Astrocyte (in vitro differentiated cells and primary cell): ENCODE measurements around the gene H3-3A. TPM values are rescaled to one million over a fixed set of nuclear protein-coding genes. Genes with fewer than 3 reads are reported as not detected.

Experiments used
- DNase-seq: peaks from one replicate; pipeline ENCODE4 v3.0.0-alpha.2; 2010; ENCODE audit warnings: low read depth
- FAIRE-seq: peaks from 2 replicates; lab custom pipeline; 2011; peaks lifted over from hg19 to GRCh38; lab: Jason Lieb, UNC
- H2AFZ ChIP-seq: 2 replicates; pipeline ENCODE4 v1.6.0; 2012; ENCODE audit warnings: low read depth, low read length, inconsistent platforms
- H3K27ac ChIP-seq: 2 replicates; pipeline ENCODE4 v1.5.1; 2011; ENCODE audit warnings: low read depth, low read length, inconsistent platforms
- H3K27me3 ChIP-seq: 2 replicates; pipeline ENCODE4 v1.6.0; 2011; ENCODE audit warnings: low read length, inconsistent platforms; ENCODE audit not compliant: insufficient read depth
- H3K36me3 ChIP-seq: 2 replicates; pipeline ENCODE4 v1.5.1; 2011; ENCODE audit warnings: low read length, inconsistent platforms; ENCODE audit not compliant: insufficient read depth
- H3K4me1 ChIP-seq: 2 replicates; pipeline ENCODE4 v1.5.1; 2011; ENCODE audit warnings: low read length, inconsistent platforms; ENCODE audit not compliant: insufficient read depth
- H3K4me2 ChIP-seq: 2 replicates; pipeline ENCODE4 v1.6.0; 2012; ENCODE audit warnings: low read length, inconsistent platforms
- H3K4me3 ChIP-seq: 2 replicates; pipeline ENCODE4 v1.5.1; 2011; ENCODE audit warnings: low read depth, mild to moderate bottlenecking, low read length, inconsistent platforms; ENCODE audit not compliant: insufficient read depth
- H3K79me2 ChIP-seq: 2 replicates; pipeline ENCODE4 v1.6.0; 2012; ENCODE audit warnings: mild to moderate bottlenecking, low read length, inconsistent platforms; ENCODE audit not compliant: insufficient read depth
- H3K9ac ChIP-seq: 2 replicates; pipeline ENCODE4 v1.6.0; 2012; ENCODE audit warnings: mild to moderate bottlenecking, low read length, inconsistent platforms
- H3K9me3 ChIP-seq: 2 replicates; pipeline ENCODE4 v1.5.1; 2012; ENCODE audit warnings: low read depth, mild to moderate bottlenecking, low read length, inconsistent platforms; ENCODE audit not compliant: insufficient read depth
- H4K20me1 ChIP-seq: 2 replicates; pipeline ENCODE4 v1.6.0; 2012; ENCODE audit warnings: low read length, inconsistent platforms; ENCODE audit not compliant: insufficient read depth
- H3K27ac Mint-ChIP-seq: one replicate; pipeline ENCODE4 v1.8.0; 2021; ENCODE audit warnings: mild to moderate bottlenecking, mixed read lengths; ENCODE audit not compliant: unreplicated experiment
- H3K27me3 Mint-ChIP-seq: one replicate; pipeline ENCODE4 v1.8.0; 2021; ENCODE audit warnings: low read depth, mixed read lengths; ENCODE audit not compliant: unreplicated experiment
- H3K36me3 Mint-ChIP-seq: one replicate; pipeline ENCODE4 v1.8.0; 2021; ENCODE audit warnings: low read depth, mixed read lengths; ENCODE audit not compliant: unreplicated experiment
- H3K4me1 Mint-ChIP-seq: one replicate; pipeline ENCODE4 v1.8.0; 2021; ENCODE audit warnings: low read depth, mixed read lengths; ENCODE audit not compliant: unreplicated experiment
- H3K4me3 Mint-ChIP-seq: one replicate; pipeline ENCODE4 v1.8.0; 2021; ENCODE audit warnings: mild to moderate bottlenecking, moderate library complexity, mixed read lengths; ENCODE audit not compliant: unreplicated experiment
- H3K9me3 Mint-ChIP-seq: one replicate; pipeline ENCODE4 v1.8.0; 2021; ENCODE audit warnings: mild to moderate bottlenecking, mixed read lengths; ENCODE audit not compliant: unreplicated experiment
- EZH2 ChIP-seq: IDR thresholded peaks from 2 replicates; pipeline ENCODE4 v1.6.1; 2012; ENCODE audit warnings: mild to moderate bottlenecking, low read length, inconsistent platforms; ENCODE audit not compliant: insufficient read depth
- total RNA-seq: library from RNA; stranded (reverse); gene quantifications from 2 replicates; pipeline ENCODE4 v1.2.1, GENCODE V29; 2021
- TF ChIP-seq, protein P1 (sequence below): IDR thresholded peaks from 2 replicates; pipeline ENCODE4 v1.5.1; 2011; ENCODE audit warnings: low read depth, mild to moderate bottlenecking, inconsistent platforms, low read length, moderate library complexity; ENCODE audit not compliant: insufficient read depth

H3-3A gene
- total RNA-seq, 1 donor from 2014 or later = 375 TPM

DNA sequence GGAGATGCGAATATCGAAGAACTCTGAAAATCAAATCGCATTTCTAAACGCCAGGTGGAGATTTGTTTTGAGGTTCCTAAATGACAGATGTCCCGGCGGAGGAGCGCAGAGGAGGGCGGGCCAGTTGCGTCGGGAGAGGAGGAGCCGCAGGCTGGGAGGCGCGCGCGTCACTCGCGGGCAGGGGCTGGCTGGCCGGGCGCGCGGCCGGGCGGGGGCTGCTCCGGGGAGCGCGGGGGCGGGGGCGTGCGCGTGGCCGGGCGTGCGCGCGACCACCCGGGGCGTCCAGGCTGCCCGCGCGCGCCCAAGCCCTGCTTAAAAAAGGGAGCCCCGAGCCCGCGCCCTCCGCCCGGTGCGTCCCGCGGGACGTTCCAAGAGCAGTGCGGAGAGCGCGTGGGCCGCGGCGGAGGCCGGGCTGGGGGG, 47.3 kb downstream of the H3-3A start:
- Mint-ChIP-seq H3K4me1 (peaks cover 12% of the 10 kb centered on the region), H3K36me3 (no peaks in the 10 kb centered on the region), H3K27me3 (peaks cover 11% of the 10 kb centered on the region), H3K27ac (peak overlapping the region; percentile 59), H3K4me3 (peak overlapping the region; percentile 87), H3K9me3 (no peaks in the 10 kb centered on the region)
- peak overlapping the region; percentile 45 for H3K27ac ChIP-seq
- H3K27me3 ChIP-seq = no peaks in the 10 kb centered on the region
- no peaks in the 10 kb centered on the region for H3K36me3 ChIP-seq
- H3K4me2 ChIP-seq = peak overlapping the region; percentile 86
- peaks cover 16% of the 10 kb centered on the region for H3K4me1 ChIP-seq
- FAIRE-seq (no peak), DNase-seq (peak; percentile 62)
- H3K9ac ChIP-seq = peak overlapping the region; percentile 81
- H4K20me1 ChIP-seq = no peaks in the 10 kb centered on the region
- peak overlapping the region; percentile 83 for H2AFZ ChIP-seq
- H3K9me3 ChIP-seq = no peaks in the 10 kb centered on the region
- H3K4me3 ChIP-seq = peak overlapping the region; percentile 63
- no peaks in the 10 kb centered on the region for H3K79me2 ChIP-seq
- TF ChIP-seq, protein P1, sequence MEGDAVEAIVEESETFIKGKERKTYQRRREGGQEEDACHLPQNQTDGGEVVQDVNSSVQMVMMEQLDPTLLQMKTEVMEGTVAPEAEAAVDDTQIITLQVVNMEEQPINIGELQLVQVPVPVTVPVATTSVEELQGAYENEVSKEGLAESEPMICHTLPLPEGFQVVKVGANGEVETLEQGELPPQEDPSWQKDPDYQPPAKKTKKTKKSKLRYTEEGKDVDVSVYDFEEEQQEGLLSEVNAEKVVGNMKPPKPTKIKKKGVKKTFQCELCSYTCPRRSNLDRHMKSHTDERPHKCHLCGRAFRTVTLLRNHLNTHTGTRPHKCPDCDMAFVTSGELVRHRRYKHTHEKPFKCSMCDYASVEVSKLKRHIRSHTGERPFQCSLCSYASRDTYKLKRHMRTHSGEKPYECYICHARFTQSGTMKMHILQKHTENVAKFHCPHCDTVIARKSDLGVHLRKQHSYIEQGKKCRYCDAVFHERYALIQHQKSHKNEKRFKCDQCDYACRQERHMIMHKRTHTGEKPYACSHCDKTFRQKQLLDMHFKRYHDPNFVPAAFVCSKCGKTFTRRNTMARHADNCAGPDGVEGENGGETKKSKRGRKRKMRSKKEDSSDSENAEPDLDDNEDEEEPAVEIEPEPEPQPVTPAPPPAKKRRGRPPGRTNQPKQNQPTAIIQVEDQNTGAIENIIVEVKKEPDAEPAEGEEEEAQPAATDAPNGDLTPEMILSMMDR = no peak
- TF ChIP-seq EZH2 = no peak

DNA sequence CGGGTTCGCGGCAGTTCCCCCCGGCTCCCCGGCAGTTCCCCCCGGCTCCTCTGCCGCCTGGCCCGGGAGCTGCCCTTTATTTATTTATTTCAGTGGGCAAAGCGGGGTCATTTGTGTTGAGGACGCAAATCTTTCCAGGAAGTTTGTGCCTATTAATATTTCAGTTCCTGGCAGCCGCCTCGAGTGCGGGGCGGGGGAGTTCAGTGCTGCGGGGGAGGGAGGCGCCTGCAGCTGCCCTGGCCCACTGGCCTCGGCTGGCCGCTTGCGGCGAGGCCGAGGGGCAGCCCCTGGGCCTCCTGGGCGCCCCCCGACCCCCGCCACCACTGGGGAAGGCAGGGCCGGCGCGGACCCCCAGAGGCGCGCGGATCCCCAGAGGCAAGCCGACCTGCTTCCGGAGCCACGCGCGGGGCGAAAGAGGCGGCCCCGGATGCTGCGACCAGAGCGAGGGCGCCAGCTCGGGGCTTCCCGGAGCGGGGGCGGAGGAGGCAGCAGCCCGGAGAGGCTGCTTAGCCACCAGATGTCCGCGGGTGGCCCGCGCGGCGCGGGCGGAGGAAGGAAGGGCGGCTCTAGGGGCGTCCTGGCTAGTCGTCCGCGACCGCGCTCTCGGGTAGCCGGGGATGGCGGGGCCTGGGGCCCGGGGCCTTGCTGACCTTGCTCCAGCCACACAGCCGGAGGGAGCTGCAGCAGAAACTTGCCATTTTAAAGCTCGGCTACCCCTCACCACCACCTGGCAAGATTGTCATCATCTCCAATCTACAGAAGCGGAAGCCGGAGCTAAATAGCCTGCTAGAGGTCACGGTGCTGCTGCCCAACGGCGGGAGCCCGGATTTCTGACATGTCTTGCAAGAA, 48.0 kb downstream of the H3-3A start:
- FAIRE-seq (no peak), DNase-seq (peak; percentile 38)
- Mint-ChIP-seq H3K36me3 (no peaks in the 10 kb centered on the region), H3K9me3 (no peaks in the 10 kb centered on the region), H3K4me3 (peak overlapping the region; percentile 77), H3K27me3 (peaks cover 10% of the 10 kb centered on the region), H3K27ac (no peak overlapping the region), H3K4me1 (peaks cover 9% of the 10 kb centered on the region)
- Histone ChIP-seq H3K9me3 (no peaks in the 10 kb centered on the region), H3K36me3 (no peaks in the 10 kb centered on the region), H3K27me3 (no peaks in the 10 kb centered on the region), H3K4me3 (peak overlapping the region; percentile 63), H4K20me1 (no peaks in the 10 kb centered on the region), H3K9ac (peak overlapping the region; percentile 81), H3K4me1 (peaks cover 16% of the 10 kb centered on the region), H3K4me2 (peak overlapping the region; percentile 86), H3K79me2 (no peaks in the 10 kb centered on the region), H3K27ac (peak overlapping the region; percentile 23), H2AFZ (peak overlapping the region; percentile 62)
- no peak for TF ChIP-seq EZH2
- TF ChIP-seq, protein P1 = no peak
